T-helper 9 cell (primary cell): ENCODE results near the gene PHPT1.

Experiments
- DNase-seq: peaks from one replicate; pipeline ENCODE4 v3.0.0-alpha.2; 2020

PHPT1 gene

DNA sequence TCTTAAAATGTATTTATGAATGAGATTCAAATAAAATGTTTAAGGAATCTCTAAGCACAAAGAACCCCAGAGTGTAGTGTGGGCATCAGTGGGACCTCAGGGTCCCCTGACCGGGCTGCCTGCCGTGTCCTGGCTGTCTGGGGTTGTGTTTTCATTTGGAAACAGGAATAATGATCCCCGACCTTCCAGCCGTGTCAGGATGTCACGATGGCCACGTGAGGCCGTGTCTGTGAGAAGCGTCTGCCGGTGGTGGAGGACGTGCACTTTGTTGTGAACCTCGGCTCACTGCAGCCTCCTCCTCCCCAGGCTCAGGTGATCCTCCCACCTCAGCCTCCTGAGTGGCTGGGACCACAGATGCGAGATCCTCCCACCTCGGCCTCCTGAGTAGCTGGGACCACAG is 41.5 kb downstream of the PHPT1 start:
- no peak for DNase-seq

DNA sequence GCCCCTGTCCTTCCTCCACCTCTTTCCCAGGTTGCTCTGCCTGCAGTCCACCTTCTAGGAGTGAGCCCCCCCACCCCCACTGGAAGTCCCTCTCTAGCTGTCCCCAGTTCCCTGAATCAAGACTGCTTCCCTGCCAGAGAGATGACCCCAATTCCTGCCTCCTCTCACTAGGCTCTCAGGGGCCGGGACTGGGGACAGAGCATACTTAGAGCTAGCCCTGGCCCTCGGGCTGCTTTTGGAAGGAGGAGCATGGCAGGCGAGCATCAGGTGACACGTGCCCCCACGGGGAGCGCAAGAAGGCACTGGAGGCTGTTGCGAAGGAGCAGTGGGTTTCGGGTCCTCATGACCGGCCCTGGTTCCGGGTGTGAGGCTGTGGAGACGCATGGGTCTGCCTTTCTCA is 46.8 kb downstream of the PHPT1 start:
- DNase-seq = no peak

DNA sequence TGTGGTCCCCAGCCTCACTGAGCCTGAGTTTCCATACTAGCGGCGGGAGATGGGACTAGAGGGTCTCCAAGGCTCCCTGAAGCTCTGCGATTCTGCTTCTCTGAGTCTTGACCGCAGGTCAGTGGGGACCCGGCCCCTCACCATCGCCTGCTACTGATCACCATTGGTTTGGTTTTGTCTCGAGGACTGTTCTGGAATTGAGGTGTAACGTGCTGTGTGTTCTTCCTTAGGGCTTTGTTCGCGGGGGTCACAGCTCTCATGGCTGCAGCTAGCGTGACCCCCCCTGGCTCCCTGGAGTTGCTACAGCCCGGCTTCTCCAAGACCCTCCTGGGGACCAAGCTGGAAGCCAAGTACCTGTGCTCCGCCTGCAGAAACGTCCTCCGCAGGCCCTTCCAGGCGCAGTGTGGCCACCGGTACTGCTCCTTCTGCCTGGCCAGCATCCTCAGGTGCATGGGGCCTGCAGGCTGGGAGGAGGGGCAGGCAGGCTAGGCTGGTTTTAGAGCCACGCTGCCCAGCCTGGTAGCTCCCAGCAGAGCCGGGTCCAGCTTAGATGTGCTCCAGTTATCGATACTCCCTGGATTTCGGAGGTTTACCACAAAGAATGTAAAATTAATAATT is 49.4 kb downstream of the PHPT1 start:
- DNase-seq = no peak

DNA sequence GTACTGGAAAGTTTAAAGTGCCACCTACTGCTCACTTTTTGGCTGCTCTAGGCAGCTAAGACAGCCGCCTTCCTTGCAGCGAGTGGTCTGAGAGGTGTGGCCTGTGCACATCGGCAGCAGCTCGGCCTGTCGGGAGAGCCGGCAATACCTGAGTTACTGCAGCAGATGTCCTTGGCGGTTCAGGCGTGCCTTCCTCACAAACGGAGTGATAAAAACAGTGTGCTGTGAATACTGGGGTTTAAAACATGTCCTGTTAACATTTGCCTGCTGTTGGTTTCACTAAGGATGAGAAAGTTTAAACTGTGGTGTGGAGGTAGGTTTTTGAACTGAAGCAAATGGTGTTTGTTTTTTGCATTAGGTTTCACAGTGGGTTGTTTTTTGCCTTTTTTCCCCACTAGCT is 50.0 kb downstream of the PHPT1 start:
- DNase-seq = no peak

DNA sequence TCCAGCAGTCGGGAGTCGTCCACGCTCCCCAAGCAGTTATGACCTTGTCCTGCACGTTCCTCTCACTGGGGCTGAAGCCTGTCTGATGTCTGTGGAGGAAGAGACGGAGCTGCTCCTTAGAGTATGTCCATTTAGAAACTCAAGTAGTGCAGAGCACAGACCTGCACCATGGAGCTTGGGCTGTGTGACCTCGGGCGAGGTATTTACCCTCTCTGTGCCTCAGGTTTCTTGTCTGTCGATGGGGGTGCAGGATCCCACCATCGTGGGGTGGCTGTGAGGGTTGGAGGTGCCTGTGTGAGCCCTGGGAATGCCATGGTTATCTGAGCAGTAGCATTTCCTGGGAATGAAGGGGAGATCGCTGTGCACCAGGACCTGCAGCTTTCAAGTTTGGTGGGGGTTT is 51.3 kb downstream of the PHPT1 start:
- no peak for DNase-seq
